Stimulated activated CD8-positive, alpha-beta memory T cell treated with anti-CD3 and anti-CD28 coated beads, Interleukin-2, amount 100 ng/mL, for 1 hour (primary cell): Measurements from ENCODE around the gene RLN3.

Source experiments
- DNase-seq, 2 donors: peaks; one replicate each; pipeline ENCODE4 v3.0.0-alpha.2; 2020; ENCODE audit warnings: low read depth in 2 of 2

Gene RLN3

GRCh38 chr19:14027856-14028450 lies at the start of gene RLN3:
Gene RLN3, plus strand, starts transcription at chr19:14028148. Its CDS starts 57 bp downstream, at chr19:14028205.
- no peak for DNase-seq

- DNase-seq, result no peak
These were observed 49.4 kb upstream of the RLN3 start for GRCh38 chr19:13978351-13979243.

- DNase-seq, result no peak
These were observed 48.7 kb upstream of the RLN3 start for GRCh38 chr19:13979244-13979615.

GRCh38 chr19:13979686-13980085 lies 48.3 kb upstream of the RLN3 start:
- no peak for DNase-seq

- no peak for DNase-seq
These were observed 47.6 kb upstream of the RLN3 start for GRCh38 chr19:13980340-13980739.

- no peak for DNase-seq
These were observed 46.9 kb upstream of the RLN3 start for GRCh38 chr19:13981021-13981420.

- no peak for DNase-seq
These were observed 46.5 kb upstream of the RLN3 start for GRCh38 chr19:13981467-13981866.

- DNase-seq, result no peak
These were observed 45.9 kb upstream of the RLN3 start for GRCh38 chr19:13981988-13982501.

- no peak for DNase-seq
These were observed 45.2 kb upstream of the RLN3 start for GRCh38 chr19:13982773-13983172.

- DNase-seq, result no peak
These were observed 44.6 kb upstream of the RLN3 start for GRCh38 chr19:13983213-13983889.

GRCh38 chr19:13984186-13984585 lies 43.8 kb upstream of the RLN3 start:
- no peak for DNase-seq

- no peak for DNase-seq
These were observed 42.8 kb upstream of the RLN3 start for GRCh38 chr19:13984875-13985741.

GRCh38 chr19:13985771-13986347 lies 42.1 kb upstream of the RLN3 start:
- DNase-seq, result no peak

GRCh38 chr19:13986348-13986904 lies 41.5 kb upstream of the RLN3 start:
- DNase-seq, result peak; percentile 98 to 99

GRCh38 chr19:13987101-13987890 lies 40.7 kb upstream of the RLN3 start:
- no peak for DNase-seq

GRCh38 chr19:13989487-13989886 lies 38.5 kb upstream of the RLN3 start:
- no peak for DNase-seq

- no peak for DNase-seq
These were observed 37.9 kb upstream of the RLN3 start for GRCh38 chr19:13990085-13990484.

GRCh38 chr19:13992025-13992424 lies 35.9 kb upstream of the RLN3 start:
- no peak for DNase-seq

- no peak for DNase-seq
These were observed 34.2 kb upstream of the RLN3 start for GRCh38 chr19:13993590-13994300.
